ENCODE results near the gene USP2.
"Not testable (repeated sequence)": the region's sequence is repeated elsewhere in the genome, so short reads cannot be mapped to it uniquely, and the experiment has no call there.

Gene USP2

DNA sequence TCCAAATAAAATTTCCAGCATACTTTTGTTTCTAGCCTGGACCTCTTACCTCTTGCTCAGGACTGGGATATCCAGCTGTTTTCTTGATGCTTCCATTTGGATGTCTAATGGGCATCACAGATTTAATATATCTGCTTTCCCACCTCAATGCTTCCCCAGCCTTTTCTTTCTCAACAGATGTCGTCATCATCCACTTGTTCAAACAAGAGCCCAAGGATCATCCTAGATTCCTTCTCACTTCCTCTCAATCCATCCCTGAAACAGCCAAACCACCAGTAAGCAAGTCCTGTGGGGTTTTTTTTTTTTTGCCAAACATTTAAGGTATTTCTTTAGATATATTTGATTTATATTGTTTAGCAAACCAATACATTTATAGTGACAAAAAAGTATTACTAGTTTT is 29.0 kb upstream of the USP2 start:
- no peak for DNase-seq

DNA sequence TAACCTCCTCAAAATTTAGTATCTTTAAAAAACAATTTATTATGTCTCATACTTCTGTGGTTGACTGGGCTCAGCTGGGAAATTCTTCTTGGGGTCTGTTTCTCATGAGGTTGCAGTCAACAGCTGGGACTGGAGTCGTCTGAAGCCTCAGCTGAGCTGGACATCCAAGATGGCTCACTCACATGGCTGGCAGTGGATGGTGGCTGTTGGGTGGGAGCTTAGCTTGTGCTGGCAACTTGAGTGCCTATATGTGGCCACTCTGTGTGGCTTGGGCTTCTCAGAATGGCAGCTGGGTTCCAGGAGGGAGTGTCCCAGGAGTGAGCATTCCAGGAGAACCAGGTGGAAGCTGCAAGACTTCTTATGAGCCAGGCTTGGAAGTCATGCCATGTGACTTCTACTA is 28.2 kb upstream of the USP2 start:
- no peak for DNase-seq

DNA sequence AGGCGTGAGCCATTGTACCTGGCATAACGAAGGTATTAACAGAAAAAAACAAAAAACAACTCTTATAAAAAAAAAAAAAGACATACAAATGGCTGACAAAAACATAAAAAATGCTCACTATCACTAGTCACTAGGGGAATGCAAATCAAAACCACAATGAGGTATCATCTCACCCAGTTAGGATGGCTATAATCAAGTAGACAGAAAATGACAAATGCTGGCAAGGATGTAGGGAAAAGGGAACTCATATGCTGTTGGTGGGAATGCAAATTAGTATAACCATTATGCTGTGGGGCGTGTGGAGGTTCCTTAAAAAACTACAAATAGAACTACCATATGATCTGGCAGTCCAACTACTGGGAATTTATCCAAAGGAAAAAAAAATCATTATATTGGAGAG is 24.5 kb upstream of the USP2 start:
- DNase-seq, result peak; percentile 22 to 23

DNA sequence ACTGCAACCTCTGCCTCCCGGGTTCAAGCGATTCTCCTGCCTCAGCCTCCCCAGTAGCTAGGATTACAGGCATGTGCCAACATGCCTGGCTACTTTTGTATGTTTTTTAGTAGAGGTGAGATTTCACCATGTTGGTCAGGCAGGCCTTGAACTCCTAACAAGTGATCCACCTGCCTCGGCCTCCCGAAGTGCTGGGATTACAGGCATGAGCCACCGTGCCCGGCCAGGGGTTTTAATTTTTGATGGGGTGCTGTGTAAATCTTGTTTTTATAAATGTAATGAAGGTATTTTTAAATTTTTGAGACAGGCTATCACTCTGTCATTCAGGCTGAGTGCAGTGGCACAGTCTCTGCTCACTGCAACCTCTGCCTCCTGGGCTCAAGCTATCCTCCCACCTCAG is 24.0 kb upstream of the USP2 start:
- DNase-seq, result not testable (repeated sequence)

DNA sequence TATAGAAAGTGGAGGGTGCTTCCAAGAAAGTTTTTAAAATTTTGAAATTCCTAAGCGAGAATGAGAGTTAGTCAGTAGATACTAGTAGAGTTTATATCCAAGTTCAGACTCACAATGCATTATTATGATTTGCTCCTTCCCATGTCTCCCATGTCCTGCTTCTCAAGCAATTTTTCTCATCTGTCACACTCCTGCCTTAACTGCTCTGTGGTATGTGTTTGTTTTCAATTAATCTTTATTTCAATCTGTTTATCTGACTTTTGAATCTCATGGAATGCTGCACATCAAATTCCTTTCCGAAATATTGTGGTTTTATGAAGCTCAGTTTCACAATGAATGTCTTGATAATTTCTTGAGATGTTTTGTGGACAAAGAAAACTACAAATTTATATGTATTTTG is 23.4 kb upstream of the USP2 start:
- no peak for DNase-seq

DNA sequence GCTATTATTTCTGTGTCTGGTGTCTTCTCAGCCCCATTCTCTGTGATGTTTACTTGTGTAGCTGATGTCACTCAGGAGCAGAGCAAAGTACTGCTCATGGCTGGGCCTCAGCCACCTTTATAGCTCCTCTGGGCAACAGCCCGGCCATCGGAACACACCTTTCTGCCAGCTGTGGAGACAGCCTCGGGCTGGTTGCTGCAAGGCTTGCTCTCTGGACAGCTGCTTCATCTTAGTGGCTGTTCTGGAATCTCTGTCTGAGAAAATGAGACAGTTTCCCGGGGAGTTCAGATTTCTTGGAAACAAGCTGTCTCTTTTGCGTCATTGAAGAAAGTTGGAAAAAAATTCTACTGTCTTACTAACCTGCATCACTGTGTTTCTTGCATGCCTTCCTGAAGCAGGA is 21.5 kb upstream of the USP2 start:
- DNase-seq, result no peak

DNA sequence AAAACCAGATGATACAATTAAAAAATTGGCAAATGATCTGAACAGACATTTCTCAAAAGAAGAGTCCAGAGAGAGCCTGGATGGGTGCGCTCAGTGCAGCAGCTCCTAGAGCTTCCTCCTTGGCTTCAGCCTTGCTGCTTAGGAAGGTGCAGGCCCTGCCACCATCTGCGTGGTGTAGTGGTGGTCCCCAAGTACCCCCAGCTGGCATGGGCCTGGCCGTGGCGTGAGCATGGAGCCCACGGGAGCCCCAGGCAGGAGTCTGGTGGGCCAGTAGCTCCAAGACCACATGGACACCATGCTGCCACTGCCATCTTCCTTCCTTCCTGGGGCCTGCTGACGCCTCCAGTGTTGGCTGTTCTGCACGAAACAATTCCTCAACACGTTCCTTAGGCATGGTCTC is 21.0 kb upstream of the USP2 start:
- no peak for DNase-seq

DNA sequence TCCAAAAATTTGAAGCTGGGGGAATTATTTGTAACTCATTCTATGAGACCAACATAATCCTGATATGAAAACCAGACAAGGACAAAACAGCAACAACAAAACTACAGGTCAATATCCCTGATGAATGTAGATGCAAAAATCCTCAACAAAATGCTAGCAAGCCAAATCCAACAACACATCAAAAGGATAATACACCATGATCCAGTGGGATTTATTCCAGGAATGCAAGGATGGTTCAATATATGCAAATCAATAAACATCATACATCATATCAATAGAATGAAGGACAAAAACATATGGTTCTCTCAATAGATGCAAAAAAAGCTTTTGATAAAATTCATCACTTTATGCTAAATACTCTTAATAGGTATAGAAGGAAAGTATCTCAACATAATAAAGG is 19.4 kb upstream of the USP2 start:
- no peak for DNase-seq

DNA sequence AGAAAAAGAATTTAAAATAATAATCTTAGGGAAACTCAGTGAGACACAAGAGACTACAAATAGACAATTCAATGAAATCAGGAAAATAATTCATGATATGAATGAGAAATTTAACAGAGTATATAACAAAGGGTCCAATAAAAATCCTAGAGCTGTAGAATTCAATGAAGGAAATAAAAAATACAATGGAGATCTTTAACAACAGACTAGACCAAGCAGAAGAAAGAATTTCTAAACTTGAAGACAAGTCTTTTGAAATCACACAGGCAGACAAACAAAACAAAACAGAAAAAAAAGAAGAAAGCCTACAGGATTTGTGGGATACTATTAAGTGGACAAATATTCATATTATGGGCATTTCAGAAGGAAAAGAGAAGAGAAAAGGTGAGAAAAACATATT is 16.2 kb upstream of the USP2 start:
- no peak for DNase-seq

DNA sequence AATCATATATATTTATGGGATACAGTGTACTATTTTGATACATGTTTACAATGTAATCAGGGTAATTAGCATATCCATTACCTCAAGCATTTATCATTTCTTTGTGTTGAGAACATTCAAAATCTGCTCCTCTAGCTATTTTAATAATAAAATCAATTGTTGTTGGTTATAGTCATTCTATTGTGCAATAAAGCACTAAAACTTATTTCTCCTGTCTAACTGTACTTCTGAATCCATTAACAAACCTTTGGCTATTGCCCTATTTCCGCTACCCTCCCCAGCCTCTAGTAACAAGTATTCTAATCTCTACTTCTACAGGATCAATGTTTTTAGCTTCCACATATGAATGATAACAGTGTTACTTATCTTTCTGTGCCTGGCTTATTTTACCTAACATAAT is 15.3 kb upstream of the USP2 start:
- no peak for DNase-seq

DNA sequence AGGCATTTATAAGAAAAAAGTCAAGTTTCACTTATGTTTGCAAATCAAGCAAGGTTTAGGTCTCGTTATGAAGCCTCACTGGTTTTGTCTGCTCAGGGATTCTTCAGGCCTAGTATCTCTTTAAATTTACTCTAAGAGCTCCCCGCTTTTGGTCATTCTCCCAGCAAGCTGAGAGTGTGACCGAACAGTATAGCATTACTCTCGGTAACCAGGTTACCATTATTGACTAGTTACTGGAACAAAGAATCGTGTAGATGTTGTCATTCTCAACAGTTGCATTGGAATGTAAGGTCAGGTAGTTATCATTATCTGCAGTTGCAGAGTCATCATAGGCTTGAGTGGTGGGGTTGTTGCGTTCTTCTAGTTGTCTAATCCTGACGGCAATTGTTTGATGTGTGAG is 9.8 kb upstream of the USP2 start:
- no peak for DNase-seq

DNA sequence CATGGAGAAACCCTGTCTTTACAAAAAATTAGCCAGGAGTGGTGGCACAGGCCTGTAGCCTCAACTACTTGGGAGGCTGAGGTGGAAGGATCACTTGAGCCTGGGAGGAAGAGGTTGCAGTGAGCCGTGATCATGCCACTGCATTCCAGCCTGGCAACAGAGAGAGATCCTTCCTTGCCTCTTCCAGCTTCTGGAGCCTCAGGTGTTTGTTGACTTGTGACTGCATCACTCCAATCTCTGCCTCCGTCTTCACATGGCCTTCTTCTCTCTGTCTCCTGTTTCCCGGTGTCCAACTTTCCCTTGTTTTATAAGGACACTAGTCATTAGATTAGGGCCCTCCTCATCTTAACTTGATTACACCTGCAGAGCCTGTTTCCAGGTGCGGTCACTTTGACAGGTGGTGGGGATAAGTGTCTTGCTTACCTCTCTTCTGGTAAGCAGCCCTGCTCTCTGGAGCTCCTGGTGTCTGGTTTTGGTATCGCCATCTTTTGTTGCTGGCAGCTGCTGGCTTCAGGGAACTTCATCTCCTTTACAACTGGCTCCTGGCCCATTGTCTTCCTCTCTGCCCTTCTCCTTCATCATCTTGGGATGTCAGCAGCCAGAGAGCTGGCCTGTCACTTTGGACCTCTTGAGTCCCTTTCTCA is 8.2 kb upstream of the USP2 start:
- DNase-seq, result no peak

DNA sequence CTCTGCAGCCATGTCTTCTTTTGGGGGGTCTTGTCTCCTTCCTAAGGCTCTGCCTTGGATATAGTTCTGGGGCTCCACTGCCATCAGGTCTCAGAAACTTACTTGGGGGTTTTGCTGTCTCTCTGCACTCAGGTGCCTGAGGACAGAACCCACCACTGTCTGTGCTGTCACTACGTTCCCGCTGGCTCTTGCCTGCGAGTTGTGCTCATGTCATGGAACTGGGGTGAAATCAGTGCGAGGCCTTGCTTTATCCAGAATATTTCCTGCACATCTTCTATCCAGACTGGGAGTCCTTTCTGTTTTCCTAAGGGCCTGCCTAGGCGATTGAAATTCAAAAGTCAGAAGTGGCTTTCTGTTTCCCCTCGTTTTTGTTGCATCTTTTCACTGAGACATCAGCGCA is 6.6 kb upstream of the USP2 start:
- no peak for DNase-seq

DNA sequence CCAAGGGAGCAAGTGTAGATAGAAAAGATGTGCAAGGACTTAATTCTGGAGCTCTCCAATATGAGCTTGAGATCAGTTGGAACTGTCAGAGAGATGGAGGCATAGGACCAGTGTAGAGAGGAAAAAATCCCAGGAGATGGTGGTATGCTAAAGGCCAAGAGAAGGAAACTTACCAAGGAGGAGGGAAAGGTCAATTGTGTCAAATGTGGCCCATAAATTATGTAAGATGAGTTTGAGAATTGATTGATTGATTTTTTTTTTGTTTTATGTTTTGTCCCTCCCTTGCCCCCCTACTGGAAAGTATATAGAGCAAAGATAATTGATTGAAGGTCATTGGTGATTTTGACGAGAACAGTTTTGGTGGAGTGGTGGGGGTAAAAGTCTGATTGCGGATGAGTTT is 2.8 kb upstream of the USP2 start:
- no peak for DNase-seq

DNA sequence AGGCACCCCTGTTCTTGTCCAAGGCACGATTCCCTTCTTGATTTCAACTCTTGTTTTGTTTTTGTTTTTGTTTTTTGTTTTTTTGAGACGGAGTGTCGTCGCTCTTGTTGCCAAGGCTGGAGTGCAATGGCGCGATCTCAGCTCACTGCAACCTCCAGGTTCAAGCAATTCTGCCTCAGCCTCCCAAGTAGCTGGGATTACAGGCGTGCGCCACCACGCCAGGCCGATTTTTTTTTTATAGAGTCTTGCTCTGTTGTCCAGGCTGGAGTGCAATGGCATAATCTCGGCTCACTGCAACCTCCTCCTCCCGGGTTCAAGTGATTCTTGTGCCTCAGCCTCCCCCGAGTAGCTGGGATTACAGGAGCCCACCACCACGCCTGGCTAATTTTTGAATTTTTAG is 1.0 kb upstream of the USP2 start:
- DNase-seq, result not testable (repeated sequence)

DNA sequence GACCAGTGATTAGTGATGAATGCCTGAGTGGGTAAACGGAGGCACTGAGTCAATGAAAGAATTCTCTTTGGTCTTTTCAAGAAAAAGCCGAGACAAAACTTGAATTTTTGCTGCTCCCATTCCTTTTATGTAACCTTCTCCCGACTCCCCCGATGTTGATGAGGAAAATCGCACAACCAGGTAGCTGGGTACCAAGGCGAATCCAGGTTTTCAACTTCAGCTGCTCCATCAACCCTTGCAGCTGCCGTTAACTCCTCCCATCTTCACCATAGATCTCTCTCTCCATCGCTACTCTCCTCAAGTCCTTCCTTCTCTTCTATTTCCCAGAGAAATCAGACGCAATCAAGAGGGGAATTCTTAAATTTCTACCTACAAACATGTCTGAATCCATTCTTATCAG is 611 bp upstream of the USP2 start:
- no peak for DNase-seq

DNA sequence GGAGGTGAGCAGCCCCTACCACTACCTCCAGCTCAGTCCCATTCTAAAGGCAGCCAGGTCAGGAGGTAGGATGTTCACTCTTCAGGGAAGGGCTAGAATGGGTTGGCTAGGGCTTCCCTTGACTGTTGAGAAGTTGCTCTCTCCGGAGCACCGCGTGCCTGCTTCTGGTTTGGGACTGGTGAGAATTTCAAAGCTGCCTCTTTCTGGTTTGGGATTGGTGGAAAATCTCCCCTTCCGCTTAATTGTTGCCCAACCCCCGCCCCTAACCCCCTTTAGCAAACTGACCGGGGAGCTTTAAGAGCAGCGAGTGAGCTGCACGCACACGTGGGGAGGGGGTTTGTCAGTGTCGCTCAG is 686 bp downstream of the USP2 start:
- DNase-seq, result no peak

DNA sequence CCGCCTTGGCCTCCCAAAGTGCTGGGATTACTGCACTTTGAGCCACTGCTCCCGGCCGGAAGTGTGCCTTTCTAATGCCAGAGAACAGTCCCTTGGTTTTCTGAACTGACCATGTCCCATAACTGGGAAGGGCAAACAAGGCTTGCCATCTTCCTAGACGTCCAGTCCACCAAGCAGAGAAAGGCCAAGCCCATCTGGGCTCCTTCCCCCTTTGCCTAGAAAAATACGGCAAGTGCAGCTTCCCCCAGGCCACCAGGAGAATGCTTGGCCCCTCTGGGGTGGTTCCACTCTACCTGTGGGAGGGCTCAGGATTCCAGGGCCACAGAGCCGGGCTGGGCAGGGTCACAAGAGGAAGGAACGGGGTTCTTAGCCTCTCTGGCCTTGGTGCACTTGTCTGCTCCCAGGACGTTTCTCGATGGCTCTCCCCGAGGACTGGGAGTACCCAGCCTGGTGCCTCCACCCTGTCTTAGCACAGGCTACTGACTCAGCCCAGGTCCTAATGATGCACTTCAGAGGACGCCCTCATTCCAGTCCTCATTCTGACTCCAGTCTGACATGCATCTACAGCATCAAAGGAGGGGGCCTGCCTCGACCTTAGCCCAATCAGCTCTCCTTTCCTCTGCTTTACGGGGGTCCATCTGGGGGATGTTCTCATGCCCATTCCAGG is 1.2 kb downstream of the USP2 start:
- no peak for DNase-seq

DNA sequence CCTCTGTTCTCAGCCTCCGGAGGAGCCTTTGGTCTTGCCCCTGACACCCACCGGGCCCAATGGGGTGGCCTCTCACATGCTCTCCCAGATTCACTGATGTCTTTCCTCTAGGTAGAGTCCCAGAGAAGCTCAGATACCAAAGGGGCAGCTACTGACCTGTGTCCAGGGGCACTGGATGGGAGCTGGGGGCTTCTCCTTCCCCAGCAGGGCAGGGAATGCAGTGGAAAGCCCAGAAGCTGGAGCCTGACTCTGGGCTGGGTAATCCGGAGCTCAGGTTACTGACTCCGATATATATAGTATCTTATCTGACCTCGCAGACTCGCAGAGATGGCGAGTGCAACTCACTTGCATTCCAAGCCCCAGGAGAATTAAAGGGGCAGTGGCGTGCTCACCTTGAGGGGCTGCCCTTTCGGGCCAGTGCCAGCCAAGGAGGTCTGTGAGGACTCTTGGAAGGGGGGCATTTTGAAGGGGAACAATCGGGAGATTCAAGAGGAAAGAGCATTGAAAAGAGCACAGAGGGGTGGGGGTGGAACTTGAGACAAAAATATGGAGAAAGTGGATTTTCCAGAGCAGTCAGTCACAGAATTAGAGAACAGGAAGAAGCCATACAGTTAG is 2.5 kb downstream of the USP2 start:
- no peak for DNase-seq

DNA sequence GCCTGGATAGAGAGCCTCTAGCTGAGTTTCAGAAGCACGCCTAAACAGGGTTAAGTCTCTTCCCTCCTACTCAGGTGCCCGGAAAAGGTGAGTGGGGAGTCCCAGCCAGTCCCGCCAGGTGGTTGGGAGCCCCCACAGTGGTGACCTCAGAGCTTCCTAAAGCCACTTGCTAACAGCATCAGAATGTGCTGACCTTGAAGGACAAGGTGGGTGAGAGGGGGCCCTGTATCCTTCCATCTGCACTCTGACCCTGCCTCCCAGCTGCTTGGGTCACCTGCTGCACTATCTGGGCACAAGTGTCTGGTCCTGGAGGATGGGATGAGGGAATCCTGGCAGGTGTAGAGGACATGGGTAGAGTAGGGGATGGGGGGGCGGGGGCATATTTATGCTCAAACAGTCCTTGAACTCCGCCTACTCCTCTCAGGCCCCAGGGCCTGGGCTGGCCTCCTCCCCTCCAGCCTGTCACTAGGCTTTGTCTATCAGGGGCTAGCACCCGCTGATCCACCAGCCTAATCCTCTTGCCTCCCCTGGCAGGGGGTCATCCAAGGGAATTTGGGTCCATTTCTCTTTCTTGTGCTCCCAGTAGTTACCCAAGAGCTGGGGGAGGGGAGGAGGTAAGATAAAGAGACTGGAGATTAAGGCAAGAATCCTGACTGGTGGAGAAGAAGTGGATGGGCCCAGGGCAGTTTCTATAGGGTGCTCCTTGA is 3.4 kb downstream of the USP2 start:
- DNase-seq, result no peak

DNA sequence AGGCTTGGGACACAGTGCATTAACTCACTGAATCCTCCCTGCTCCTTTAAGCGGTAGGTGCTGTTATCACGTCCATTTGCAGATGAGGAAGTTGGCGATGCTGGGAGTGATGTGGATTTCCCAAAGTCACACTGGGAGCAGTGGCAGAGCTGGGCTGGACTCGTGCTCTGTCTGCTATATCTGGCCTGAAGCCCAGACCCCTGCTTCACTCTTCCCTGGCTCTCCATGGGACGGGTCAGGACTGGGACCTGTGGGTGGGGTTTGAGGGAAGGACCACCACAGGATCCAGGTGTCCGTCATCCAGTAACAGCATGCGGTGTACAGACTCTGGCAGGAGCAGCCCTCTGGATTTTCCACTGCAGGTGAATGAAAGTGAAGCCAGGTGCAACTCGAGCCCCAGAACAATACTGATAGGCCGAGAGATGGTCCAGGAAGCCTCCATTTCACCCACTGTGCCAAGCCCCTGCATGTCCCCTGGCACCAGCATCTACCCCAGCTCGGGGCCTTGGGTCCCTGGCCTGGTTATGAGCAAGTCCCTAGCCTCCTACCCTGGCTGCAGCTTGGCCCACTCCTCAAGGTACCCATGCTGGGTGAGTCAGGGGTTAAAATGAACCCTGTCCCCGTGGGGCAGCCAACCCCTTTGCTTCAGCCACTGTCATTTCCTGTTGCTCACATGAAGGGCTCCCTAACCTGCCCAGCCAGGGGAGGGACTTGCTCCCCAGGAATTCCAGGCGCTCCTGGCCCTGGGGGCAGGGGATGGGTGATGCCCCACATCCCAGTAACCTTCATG is 4.2 kb downstream of the USP2 start:
- DNase-seq, result no peak

DNA sequence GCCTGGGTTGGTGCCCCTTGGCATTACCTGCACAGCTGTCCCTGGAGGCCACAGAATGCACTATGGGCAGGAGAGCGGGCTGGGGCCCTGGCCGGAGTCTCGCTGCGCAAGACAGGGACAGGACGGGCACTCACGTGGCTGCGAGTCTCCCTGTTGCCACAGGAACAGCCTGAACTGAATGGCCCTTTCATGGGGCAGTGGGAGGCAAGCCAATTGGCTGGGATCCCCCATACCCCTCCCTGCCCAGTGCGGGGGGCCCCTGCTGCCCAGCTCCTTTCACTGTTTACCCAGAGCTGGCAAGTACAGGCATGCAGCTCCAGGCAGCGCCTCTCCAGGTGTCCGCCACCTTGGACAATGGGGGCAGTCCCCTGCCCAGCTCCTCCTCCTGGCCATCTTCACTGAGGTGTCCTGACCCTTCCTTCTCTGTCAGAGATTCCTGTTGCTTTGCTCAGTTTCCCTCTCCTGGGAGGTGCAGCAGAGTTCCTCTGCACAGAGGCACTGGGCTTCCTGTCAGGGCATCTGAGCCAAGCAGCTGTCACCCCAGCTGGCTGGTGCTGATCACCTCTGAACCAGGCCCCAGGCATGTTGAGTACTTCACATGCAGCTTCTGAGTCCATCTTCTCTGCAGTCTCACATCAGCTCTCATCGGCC is 5.2 kb downstream of the USP2 start:
- DNase-seq, result no peak
